GM21447 (cell line): ENCODE results near the gene IMP4.

Experiments used
- ATAC-seq: cut with Tn5 transposase; IDR thresholded peaks from one replicate; pipeline ENCODE4 v1.9.1; 2021; ENCODE audit not compliant: unreplicated experiment

IMP4 gene

DNA sequence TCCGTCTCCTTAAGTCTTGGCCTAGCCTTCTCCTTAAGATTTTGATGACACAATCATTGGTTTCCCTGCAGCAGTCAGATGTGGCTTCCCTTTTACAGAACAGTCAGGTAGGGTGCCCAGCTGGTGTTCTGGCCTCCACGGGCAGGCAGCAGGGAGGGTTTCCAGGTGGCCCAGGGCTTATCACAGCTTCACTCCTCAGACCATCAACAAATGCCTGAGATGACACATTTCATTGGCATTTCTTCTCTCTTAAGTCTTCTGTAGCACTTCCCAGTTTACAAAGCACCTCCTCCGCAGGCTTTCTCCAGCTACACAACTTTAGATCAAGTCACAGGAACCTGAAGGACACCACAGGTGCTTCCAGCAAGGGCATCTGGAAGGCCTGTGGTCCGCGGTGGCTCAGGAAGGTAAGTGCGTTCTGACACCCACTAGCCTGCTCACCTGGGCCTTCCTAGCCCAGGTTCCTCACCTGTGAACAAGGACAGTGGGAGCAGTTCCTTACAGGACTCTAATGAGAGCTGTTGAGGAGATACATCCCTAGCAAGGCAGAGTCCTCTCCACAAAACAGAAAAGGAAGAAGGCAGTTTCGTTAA is 50.7 kb downstream of the IMP4 start:
- ATAC-seq = no peak
